SK-N-SH (cell line): ENCODE results near the gene FOXD3. TPM values are rescaled to one million over a fixed set of nuclear protein-coding genes. Genes with fewer than 3 reads are reported as not detected.

ENCODE experiments used
- CTCF ChIA-PET: fragments of 300-600, 350-600 bp; formaldehyde crosslinking; extraction: SDS; loops from one replicate; lab custom pipeline; 2021; lab: Yijun Ruan, JAX
- POLR2A ChIA-PET: fragments of 350-600 bp; sonication (Branson Sonifier 250); formaldehyde crosslinking; extraction: SDS; loops from one replicate; lab custom pipeline; 2020; ENCODE audit warnings: antibody characterized with exemption, inconsistent platforms; lab: Yijun Ruan, JAX
- DNase-seq: peaks from one replicate; pipeline ENCODE4 v3.0.0; 2012
- H2AFZ ChIP-seq: fragments of 200-600 bp; sonication (generic); 2 replicates; pipeline ENCODE4 v1.8.1; 2016; ENCODE audit warnings: antibody characterized with exemption, mild to moderate bottlenecking, low read depth
- H3F3A ChIP-seq: fragments of 200-600 bp; sonication (generic); replicated peaks from 2 replicates; pipeline ENCODE3; 2016; ENCODE audit warnings: antibody characterized with exemption, mild to moderate bottlenecking; ENCODE audit not compliant: insufficient read depth
- H3K27ac ChIP-seq, 2 experiments: fragments of 200-500 bp in 1 of 2; fragments of 200-600 bp in 1 of 2; sonication (Bioruptor generic) in 1 of 2; sonication (generic), shearing (Covaris generic) in 1 of 2; 2 replicates each; pipeline versions ENCODE4 v1.5.1 to v1.6.1; 2014 to 2016; ENCODE audit warnings: low read depth in 2 of 2, inconsistent platforms in 1 of 2, low read length in 1 of 2, mild to moderate bottlenecking in 1 of 2, mixed read lengths in 1 of 2
- H3K27me3 ChIP-seq: fragments of 200-600 bp; sonication (generic), shearing (Covaris generic); 2 replicates; pipeline ENCODE4 v1.6.1; 2016; ENCODE audit warnings: mixed run types; ENCODE audit not compliant: insufficient read depth
- H3K36me3 ChIP-seq, 2 experiments: fragments of 200-500 bp in 1 of 2; fragments of 200-600 bp in 1 of 2; sonication (Bioruptor generic) in 1 of 2; sonication (generic) in 1 of 2; replicated peaks in 1 of 2; 2 replicates each; pipeline versions ENCODE3 to v1.5.1; 2014 to 2016; ENCODE audit warnings: low read length in 1 of 2, mild to moderate bottlenecking in 1 of 2; ENCODE audit not compliant: insufficient read depth in 2 of 2, control insufficient read depth in 1 of 2
- H3K4me1 ChIP-seq, 2 experiments: fragments of 200-500 bp in 1 of 2; fragments of 200-600 bp in 1 of 2; sonication (Bioruptor generic) in 1 of 2; sonication (generic), shearing (Covaris generic) in 1 of 2; 2 replicates each; pipeline versions ENCODE4 v1.5.1 to v1.6.1; 2014 to 2016; ENCODE audit warnings: low read depth in 1 of 2, low read length in 1 of 2, mixed run types in 1 of 2; ENCODE audit not compliant: insufficient read depth in 2 of 2, control insufficient read depth in 1 of 2
- H3K4me2 ChIP-seq: fragments of 200-600 bp; sonication (generic), shearing (Covaris generic); 2 replicates; pipeline ENCODE4 v1.6.1; 2017; ENCODE audit warnings: mixed run types
- H3K4me3 ChIP-seq, 2 experiments: fragments of 200-500 bp in 1 of 2; fragments of 200-600 bp in 1 of 2; sonication (Bioruptor generic) in 1 of 2; sonication (generic), shearing (Covaris generic) in 1 of 2; 2 replicates each; pipeline versions ENCODE4 v1.5.1 to v1.8.1; 2014 to 2016; ENCODE audit warnings: low read depth in 2 of 2, inconsistent platforms in 1 of 2, low read length in 1 of 2, mild to moderate bottlenecking in 1 of 2, mixed read lengths in 1 of 2, moderate library complexity in 1 of 2
- H3K79me2 ChIP-seq: fragments of 200-600 bp; sonication (generic); 2 replicates; pipeline ENCODE4 v1.8.1; 2017; ENCODE audit warnings: mild to moderate bottlenecking; ENCODE audit not compliant: insufficient read depth
- H3K9ac ChIP-seq: fragments of 200-600 bp; sonication (generic); 2 replicates; pipeline ENCODE4 v1.6.1; 2017; ENCODE audit warnings: mixed run types
- H3K9me2 ChIP-seq: fragments of 200-600 bp; sonication (generic); 2 replicates; pipeline ENCODE4 v1.6.1; 2017; ENCODE audit warnings: mixed run types
- H3K9me3 ChIP-seq: fragments of 200-600 bp; sonication (generic); 2 replicates; pipeline ENCODE4 v1.6.1; 2017; ENCODE audit warnings: mixed run types, mild to moderate bottlenecking, moderate library complexity
- H4K20me1 ChIP-seq: fragments of 200-600 bp; sonication (generic); 2 replicates; pipeline ENCODE4 v1.6.1; 2017; ENCODE audit warnings: mild to moderate bottlenecking, mixed run types; ENCODE audit not compliant: insufficient read depth
- EP300 ChIP-seq, 2 experiments: IDR thresholded peaks; 2 replicates each; pipeline versions ENCODE4 v1.4.0 to v1.6.1; 2012; ENCODE audit warnings: borderline replicate concordance in 1 of 2, low read depth in 1 of 2, low read length in 1 of 2
- EZH2phosphoT487 ChIP-seq: fragments of 200-600 bp; sonication (generic); IDR thresholded peaks from 2 replicates; pipeline ENCODE4 v1.6.1; 2017; ENCODE audit warnings: low read depth, mixed run types, mild to moderate bottlenecking, antibody characterized with exemption, moderate library complexity, borderline replicate concordance
- GATA2 ChIP-seq: sonication (generic); formaldehyde crosslinking; IDR thresholded peaks from 2 replicates; pipeline ENCODE4 v1.5.0; 2020; ENCODE audit warnings: mild to moderate bottlenecking, missing genetic modification reagents
- RCOR1 ChIP-seq: fragments of 150-350 bp; IDR thresholded peaks from 2 replicates; pipeline ENCODE4 v1.6.1; 2017; ENCODE audit warnings: antibody characterized with exemption, low read length
- RFX5 ChIP-seq: IDR thresholded peaks from 2 replicates; pipeline ENCODE4 v1.6.1; 2012; ENCODE audit warnings: mild to moderate bottlenecking, improper control_type of control experiment, low read length
- SIN3A ChIP-seq: IDR thresholded peaks from 2 replicates; pipeline ENCODE4 v1.6.1; 2012; ENCODE audit warnings: low read depth, mild to moderate bottlenecking, low read length, moderate library complexity, borderline replicate concordance
- USF1 ChIP-seq: IDR thresholded peaks from 2 replicates; pipeline ENCODE4 v1.4.0; 2012; ENCODE audit warnings: low read depth, borderline replicate concordance
- USF2 ChIP-seq: fragments of 150-350 bp; IDR thresholded peaks from 2 replicates; pipeline ENCODE4 v1.6.1; 2017; ENCODE audit warnings: antibody characterized with exemption, low read length, low read depth, borderline replicate concordance
- YY1 ChIP-seq: IDR thresholded peaks from 2 replicates; pipeline ENCODE4 v1.4.0; 2012; ENCODE audit warnings: low read depth, mild to moderate bottlenecking
- WGBS: methylation state at CpG from one replicate; pipeline ENCODE4 v1.1.6; 2017; ENCODE audit warnings: low lambda C conversion rate; 5-methylcytosine and 5-hydroxymethylcytosine counted together
- polyA plus RNA-seq, 3 experiments: library from polyadenylated mRNA; depleted of rRNA; stranded (reverse); fragments of >200 nt; gene quantifications; 2 replicates each; pipeline ENCODE4 v1.2.3, GENCODE V29; 2012
- TF ChIP-seq, protein P1 (sequence below): IDR thresholded peaks from 2 replicates; pipeline ENCODE4 v1.4.0; 2012; ENCODE audit warnings: low read depth
- TF ChIP-seq, protein P2 (sequence below): IDR thresholded peaks from 2 replicates; pipeline ENCODE4 v1.6.1; 2012; ENCODE audit warnings: mild to moderate bottlenecking, low read depth, low read length, moderate library complexity
- TF ChIP-seq, protein P3 (sequence below): fragments of 150-350 bp; IDR thresholded peaks from 2 replicates; pipeline ENCODE4 v1.6.1; 2016; ENCODE audit warnings: mild to moderate bottlenecking, low read depth, low read length
- TF ChIP-seq, protein P4 (sequence below): IDR thresholded peaks from 2 replicates; pipeline ENCODE4 v1.4.0; 2012; ENCODE audit warnings: low read depth, borderline replicate concordance

The FOXD3 gene
- polyA plus RNA-seq, 1 of the 3 experiments (the other 2 are of a cell fraction): not detected

- H3K4me3 ChIP-seq: peak overlapping the region in 1 of 2 experiments; percentile 44; a peak in 1 of 4 replicates
- H4K20me1 ChIP-seq: no peaks in the 10 kb centered on the region
- H3F3A ChIP-seq: no peaks in the 10 kb centered on the region
- no peaks in the 10 kb centered on the region for H3K79me2 ChIP-seq
- H3K27me3 ChIP-seq: peaks cover 91% of the 10 kb centered on the region
- no peak overlapping the region for H3K27ac ChIP-seq
- peak overlapping the region; percentile 31 for H3K4me2 ChIP-seq
- H3K9ac ChIP-seq: no peak overlapping the region
- peaks cover 4 to 7% of the 10 kb centered on the region in 2 experiments; a peak in 2 of 4 replicates for H3K4me1 ChIP-seq
- POLR2A ChIA-PET: no interaction called here
- CTCF ChIA-PET: interaction anchor here (0.7 to 9.8 kb wide), 6 partner anchors 11 to 221 kb away, joined by 3 to 86 read pairs (median 4); no protein-coding TSS in a partner anchor
- H3K9me2 ChIP-seq: no peaks in the 10 kb centered on the region
- 8% methylated on average over 14 of the region's 14 CpGs for WGBS
- no peak overlapping the region for H2AFZ ChIP-seq
- no peaks in the 10 kb centered on the region for H3K36me3 ChIP-seq
- H3K9me3 ChIP-seq: no peaks in the 10 kb centered on the region
- peak; percentile 46 for TF ChIP-seq EZH2phosphoT487
- TF ChIP-seq RFX5: no peak
- no peak for DNase-seq
Observed at GRCh38 chr1:63317817-63318152, 4.6 kb upstream of the FOXD3 start.

GRCh38 chr1:63318201-63318979, 4.0 kb upstream of the FOXD3 start:
- no peaks in the 10 kb centered on the region for H3K36me3 ChIP-seq
- 32% methylated on average over 26 of the region's 28 CpGs for whole genome bisulfite sequencing
- H3K9me2 ChIP-seq: no peaks in the 10 kb centered on the region
- H3K4me2 ChIP-seq: 0 out of 2 replicates have a peak overlapping the region, but pooled peaks have one; percentile 31
- peaks cover 94% of the 10 kb centered on the region for H3K27me3 ChIP-seq
- H2AFZ ChIP-seq: no peak overlapping the region
- no peaks in the 10 kb centered on the region for H3K9me3 ChIP-seq
- no peak overlapping the region for H3K9ac ChIP-seq
- TF ChIP-seq SIN3A (no peak), USF2 (no peak), RCOR1 (no peak), GATA2 (CRISPR knock-in tag) (no peak), USF1 (no peak), EP300 (IDR thresholded peaks at IDR 0.05; ENCODE audit: borderline replicate concordance in 1 of 2, low read depth in 1 of 2, low read length in 1 of 2) (no peak), YY1 (no peak)
- TF ChIP-seq, protein P1, sequence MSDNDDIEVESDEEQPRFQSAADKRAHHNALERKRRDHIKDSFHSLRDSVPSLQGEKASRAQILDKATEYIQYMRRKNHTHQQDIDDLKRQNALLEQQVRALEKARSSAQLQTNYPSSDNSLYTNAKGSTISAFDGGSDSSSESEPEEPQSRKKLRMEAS: no peak
- TF ChIP-seq, protein P2, sequence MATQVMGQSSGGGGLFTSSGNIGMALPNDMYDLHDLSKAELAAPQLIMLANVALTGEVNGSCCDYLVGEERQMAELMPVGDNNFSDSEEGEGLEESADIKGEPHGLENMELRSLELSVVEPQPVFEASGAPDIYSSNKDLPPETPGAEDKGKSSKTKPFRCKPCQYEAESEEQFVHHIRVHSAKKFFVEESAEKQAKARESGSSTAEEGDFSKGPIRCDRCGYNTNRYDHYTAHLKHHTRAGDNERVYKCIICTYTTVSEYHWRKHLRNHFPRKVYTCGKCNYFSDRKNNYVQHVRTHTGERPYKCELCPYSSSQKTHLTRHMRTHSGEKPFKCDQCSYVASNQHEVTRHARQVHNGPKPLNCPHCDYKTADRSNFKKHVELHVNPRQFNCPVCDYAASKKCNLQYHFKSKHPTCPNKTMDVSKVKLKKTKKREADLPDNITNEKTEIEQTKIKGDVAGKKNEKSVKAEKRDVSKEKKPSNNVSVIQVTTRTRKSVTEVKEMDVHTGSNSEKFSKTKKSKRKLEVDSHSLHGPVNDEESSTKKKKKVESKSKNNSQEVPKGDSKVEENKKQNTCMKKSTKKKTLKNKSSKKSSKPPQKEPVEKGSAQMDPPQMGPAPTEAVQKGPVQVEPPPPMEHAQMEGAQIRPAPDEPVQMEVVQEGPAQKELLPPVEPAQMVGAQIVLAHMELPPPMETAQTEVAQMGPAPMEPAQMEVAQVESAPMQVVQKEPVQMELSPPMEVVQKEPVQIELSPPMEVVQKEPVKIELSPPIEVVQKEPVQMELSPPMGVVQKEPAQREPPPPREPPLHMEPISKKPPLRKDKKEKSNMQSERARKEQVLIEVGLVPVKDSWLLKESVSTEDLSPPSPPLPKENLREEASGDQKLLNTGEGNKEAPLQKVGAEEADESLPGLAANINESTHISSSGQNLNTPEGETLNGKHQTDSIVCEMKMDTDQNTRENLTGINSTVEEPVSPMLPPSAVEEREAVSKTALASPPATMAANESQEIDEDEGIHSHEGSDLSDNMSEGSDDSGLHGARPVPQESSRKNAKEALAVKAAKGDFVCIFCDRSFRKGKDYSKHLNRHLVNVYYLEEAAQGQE: no peak
- TF ChIP-seq, protein P3, sequence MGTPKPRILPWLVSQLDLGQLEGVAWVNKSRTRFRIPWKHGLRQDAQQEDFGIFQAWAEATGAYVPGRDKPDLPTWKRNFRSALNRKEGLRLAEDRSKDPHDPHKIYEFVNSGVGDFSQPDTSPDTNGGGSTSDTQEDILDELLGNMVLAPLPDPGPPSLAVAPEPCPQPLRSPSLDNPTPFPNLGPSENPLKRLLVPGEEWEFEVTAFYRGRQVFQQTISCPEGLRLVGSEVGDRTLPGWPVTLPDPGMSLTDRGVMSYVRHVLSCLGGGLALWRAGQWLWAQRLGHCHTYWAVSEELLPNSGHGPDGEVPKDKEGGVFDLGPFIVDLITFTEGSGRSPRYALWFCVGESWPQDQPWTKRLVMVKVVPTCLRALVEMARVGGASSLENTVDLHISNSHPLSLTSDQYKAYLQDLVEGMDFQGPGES: no peak
- TF ChIP-seq, protein P4, sequence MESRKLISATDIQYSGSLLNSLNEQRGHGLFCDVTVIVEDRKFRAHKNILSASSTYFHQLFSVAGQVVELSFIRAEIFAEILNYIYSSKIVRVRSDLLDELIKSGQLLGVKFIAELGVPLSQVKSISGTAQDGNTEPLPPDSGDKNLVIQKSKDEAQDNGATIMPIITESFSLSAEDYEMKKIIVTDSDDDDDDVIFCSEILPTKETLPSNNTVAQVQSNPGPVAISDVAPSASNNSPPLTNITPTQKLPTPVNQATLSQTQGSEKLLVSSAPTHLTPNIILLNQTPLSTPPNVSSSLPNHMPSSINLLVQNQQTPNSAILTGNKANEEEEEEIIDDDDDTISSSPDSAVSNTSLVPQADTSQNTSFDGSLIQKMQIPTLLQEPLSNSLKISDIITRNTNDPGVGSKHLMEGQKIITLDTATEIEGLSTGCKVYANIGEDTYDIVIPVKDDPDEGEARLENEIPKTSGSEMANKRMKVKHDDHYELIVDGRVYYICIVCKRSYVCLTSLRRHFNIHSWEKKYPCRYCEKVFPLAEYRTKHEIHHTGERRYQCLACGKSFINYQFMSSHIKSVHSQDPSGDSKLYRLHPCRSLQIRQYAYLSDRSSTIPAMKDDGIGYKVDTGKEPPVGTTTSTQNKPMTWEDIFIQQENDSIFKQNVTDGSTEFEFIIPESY: no peak
- H3K79me2 ChIP-seq: no peaks in the 10 kb centered on the region
- ChIA-PET CTCF (interaction anchor here (0.7 to 9.8 kb wide), 3 partner anchors 11 to 220 kb away, joined by 4 to 86 read pairs (median 11); no protein-coding TSS in a partner anchor), POLR2A (no interaction called here)
- no peak overlapping the region for H3K4me3 ChIP-seq
- DNase-seq: peak; percentile 36
- H4K20me1 ChIP-seq: no peaks in the 10 kb centered on the region
- H3F3A ChIP-seq: no peaks in the 10 kb centered on the region
- H3K27ac ChIP-seq: no peak overlapping the region
- peaks cover 4 to 7% of the 10 kb centered on the region in 2 experiments; a peak in 2 of 4 replicates for H3K4me1 ChIP-seq
